ENCODE data around the gene TMLHE.

GRCh38 chrX:155645180-155645579, 32.4 kb upstream of the TMLHE start:
- no peak for TF ChIP-seq CTCF (IDR thresholded peaks at IDR 0.05; ENCODE audit: insufficient read depth, low read depth, low read length)
- TF ChIP-seq EZH2 (IDR thresholded peaks at IDR 0.05; ENCODE audit: insufficient read depth, low read length), result no peak

Data from astrocyte (in vitro differentiated cells and primary cell).